HT1080 (cell line): ENCODE measurements around the gene ARMC12. TPM values are rescaled to one million over a fixed set of nuclear protein-coding genes. Genes with fewer than 3 reads are reported as not detected.
"Not testable (repeated sequence)": the region's sequence is repeated elsewhere in the genome, so short reads cannot be mapped to it uniquely, and the experiment has no call there.

Experiments
- DNase-seq: peaks from one replicate; pipeline ENCODE4 v3.0.0-alpha.2; 2015; ENCODE audit warnings: low read depth
- total RNA-seq: library from RNA; depleted of rRNA; stranded (reverse); fragments of >200 nt; shearing (Covaris generic); gene quantifications from 2 replicates; pipeline ENCODE4 v1.2.3, GENCODE V29; 2014

ARMC12 gene
- total RNA-seq, 1 experiment from 2014 or later = not detected

DNA sequence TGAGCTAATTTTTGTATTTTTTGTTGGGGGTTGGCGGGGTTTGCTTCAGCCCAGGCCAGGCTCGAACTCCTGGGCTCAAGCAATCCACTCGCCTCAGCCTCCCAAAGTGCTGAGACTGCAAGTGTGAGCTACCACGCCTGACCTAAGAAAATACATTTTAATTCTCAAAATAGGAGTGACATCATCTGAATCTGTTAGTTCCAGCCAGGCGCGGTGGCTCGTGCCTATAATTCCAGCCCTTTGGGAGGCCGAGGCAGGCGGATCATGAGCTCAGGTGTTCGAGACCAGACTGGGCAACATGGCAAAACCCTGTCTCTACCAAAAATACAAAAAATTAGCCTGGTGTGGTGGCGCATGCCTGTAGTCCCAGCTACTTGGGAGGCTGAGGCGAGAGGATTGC, 2.5 kb upstream of the ARMC12 start:
- not testable (repeated sequence) for DNase-seq

- DNase-seq = no peak
These were observed 1.4 kb upstream of the ARMC12 start for GRCh38 chr6:35735452-35735851.

DNA sequence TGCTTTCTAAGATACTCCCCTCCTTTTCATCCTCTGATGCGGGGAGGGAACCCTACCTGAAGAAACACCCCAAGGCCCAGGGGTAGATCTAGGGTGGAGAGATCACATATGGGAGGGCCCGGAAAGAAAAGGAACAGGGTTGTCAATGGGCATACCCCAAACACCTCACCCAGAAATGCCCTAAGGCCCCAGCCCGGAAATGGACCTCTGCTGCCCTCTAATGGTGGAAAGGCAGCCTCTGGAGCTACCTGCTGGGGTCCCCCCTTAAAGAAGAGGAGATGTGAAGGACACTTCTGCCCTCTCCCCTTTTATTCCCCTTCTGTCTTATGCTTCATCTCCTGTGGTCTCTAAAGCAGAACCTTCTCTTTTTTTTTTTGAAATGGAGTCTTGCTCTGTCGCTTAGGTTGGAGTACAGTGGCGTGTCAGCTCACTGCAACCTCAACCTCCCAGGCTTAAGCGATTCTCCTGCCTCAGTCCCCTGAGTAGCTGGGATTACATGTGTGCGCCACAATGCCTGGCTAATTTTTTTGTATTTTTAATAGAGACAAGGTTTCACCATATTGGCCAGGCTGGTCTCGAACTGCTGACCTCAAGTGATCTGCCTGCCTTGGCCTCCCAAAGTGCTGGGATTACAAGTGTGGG, 458 bp upstream of the ARMC12 start:
- peak; percentile 33 for DNase-seq

GRCh38 chr6:35737413-35738211, 780 bp downstream of the ARMC12 start:
- DNase-seq = peak; percentile 77

DNA sequence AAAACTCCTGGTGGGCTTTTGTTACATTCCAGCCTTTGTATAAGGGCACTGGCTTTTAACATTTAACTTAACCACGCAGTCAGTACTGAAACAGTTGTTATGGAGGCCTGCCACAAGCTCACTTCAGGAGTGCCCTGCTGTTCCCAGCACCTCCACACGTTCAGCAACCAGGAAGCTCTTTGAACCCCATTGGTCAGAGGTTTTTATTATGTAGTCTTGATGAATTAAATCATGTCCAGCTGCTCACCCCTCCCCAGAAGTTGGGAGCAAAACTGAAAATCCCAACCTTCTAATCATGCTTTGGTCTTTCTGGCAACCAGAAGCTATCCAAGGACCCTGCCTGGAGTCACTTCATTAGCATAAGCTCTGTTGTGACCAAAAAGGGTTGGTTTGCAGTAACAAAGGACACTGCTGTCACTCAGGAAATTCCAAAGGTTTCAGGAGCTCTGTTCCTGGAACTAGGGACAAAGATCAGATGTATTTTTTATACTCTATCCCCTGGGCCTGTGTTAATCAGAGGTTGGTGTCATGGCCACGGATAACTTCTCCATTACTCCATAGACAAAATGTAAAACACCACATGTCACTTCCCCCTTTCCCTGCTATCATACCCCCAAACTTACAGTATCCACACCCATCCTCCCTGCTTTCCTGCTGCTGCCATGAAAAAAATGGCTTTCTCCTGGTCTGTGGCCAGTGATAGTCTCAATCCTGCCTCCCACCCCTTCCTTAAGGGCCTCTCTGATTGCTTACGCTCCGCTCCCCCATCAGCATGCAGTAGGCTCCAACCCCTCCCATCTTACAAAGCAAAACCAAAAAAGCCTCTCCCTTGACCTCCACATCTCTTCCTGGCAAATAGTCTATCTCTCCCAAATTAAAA, 3.1 kb downstream of the ARMC12 start:
- no peak for DNase-seq

DNA sequence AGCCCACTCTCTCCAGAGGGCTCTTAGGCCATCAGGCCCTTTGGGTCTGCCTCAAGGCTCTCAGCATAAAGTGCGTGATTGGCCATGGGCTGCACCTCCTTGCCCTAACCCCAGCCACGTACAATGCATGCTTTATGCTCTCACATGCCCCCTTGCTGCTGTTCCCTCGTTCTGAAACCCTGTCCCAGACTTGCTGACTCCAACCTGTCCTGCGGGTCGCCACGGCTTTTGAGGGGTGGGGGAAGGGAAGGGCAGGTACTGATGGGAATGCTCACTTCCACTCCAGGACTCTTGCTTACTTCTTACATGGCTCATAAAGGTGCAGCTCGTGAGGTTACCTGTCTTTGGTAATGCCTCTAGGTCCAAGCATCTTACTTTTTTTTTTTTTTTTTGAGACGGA, 6.0 kb downstream of the ARMC12 start:
- no peak for DNase-seq

GRCh38 chr6:35745509-35745908, 8.7 kb downstream of the ARMC12 start:
- DNase-seq = no peak

DNA sequence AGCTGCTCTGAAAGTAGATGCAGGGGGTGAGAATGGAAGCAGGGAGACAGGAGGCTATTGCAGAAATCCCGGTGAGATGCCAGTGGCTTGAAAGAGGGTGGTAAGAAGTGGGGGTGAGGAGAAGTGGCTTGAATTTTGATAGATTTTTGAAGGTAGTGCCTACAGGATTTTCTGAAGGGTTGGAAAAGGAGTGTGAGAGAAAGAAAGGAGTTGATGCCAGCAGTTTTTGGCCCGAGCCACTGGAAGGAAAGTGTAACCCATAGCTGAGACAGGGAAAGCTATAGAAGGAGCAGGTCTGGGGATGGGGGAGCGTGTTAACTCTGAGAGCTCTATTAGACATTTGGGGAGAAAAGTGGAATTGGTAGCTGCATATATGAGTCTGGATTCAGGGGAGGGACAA, 9.7 kb downstream of the ARMC12 start:
- no peak for DNase-seq

- DNase-seq = no peak
These were observed 11.0 kb downstream of the ARMC12 start for GRCh38 chr6:35747877-35748276.

DNA sequence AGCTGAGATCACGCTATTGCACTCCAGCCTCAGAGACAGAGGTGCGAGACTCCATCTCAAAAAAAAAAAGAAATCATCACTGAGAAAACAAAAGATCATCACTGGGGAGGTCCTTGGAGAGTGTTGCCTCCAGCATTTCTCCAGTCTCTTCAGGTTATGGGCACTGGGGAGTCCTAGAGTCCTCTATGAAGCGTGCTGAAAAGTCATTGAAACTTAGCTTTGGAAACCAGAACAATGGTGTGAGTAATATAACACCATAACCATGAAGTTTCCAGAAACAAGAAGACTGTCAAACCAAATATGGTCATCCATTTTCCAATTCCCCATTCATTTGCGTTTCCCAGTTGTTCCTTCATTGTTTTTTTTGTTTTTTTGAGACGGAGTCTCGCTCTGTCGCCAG, 13.7 kb downstream of the ARMC12 start:
- DNase-seq = no peak

- no peak for DNase-seq
These were observed 14.8 kb downstream of the ARMC12 start for GRCh38 chr6:35751594-35751993.

- DNase-seq = no peak
These were observed 15.5 kb downstream of the ARMC12 start for GRCh38 chr6:35752330-35752729.

DNA sequence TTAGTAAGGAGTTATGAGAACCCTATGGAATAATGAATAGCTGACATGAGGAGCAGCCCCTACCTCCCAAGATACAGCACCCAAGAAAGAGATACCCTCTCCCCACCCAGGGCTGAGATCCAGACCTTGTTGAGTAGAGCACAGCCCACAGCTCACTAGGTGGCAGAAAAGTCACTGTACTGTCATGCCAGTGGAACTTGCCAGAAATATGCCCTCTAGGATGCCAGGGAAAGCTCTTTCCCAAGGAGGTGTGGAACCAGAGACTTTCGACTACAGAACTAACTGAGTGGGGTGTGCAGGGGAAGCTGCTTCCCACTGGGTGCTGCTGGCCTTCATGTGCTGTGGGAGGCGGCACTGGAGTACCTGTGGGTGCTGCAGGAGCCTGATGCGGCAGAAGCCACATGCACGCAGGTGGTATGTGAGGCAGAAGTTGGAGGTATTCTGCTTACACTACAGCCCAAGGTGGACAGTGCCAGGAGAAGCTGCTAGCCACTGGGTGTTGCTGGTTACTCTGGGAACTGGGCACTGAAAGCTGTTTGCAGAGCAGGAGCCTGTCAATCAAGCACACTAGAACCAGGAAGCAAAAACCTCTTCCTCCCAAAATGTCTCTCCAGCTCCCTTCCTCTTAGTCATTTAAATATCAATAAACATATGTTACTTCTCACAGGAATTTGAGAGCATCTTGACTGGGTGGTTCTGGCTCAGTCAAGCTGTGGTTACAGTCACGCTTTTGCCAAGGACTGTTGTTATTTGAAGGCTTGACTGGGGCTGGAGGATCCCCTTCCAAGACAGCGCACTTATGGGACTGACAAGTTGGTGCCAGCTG, 17.8 kb downstream of the ARMC12 start:
- DNase-seq = peak; percentile 38

GRCh38 chr6:35755278-35755924, 18.6 kb downstream of the ARMC12 start:
- DNase-seq = no peak

GRCh38 chr6:35757456-35758123, 20.8 kb downstream of the ARMC12 start:
- DNase-seq = peak; percentile 51

DNA sequence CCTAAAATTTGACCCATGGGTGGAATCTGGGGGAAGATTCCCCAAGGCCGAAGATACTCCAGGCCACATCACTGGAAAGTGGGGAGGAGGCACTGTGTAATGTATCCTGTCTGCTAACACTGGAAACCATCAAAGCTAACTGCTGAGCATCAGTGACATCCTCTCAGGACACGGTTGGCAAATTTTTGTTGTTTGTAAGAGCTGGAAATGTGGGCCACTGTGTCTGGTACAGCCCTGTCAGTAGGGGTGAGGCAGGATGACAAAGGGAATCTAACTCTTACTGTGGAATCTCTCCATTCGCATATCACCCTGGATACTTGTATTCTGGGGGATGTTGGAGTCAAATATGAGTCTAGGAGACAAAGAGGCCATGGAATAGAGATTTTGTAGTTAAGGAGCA, 22.6 kb downstream of the ARMC12 start:
- no peak for DNase-seq

GRCh38 chr6:35765739-35766138, 28.9 kb downstream of the ARMC12 start:
- no peak for DNase-seq

- no peak for DNase-seq
These were observed 32.4 kb downstream of the ARMC12 start for GRCh38 chr6:35769211-35769610.

- DNase-seq = no peak
These were observed 34.5 kb downstream of the ARMC12 start for GRCh38 chr6:35771343-35771627.

DNA sequence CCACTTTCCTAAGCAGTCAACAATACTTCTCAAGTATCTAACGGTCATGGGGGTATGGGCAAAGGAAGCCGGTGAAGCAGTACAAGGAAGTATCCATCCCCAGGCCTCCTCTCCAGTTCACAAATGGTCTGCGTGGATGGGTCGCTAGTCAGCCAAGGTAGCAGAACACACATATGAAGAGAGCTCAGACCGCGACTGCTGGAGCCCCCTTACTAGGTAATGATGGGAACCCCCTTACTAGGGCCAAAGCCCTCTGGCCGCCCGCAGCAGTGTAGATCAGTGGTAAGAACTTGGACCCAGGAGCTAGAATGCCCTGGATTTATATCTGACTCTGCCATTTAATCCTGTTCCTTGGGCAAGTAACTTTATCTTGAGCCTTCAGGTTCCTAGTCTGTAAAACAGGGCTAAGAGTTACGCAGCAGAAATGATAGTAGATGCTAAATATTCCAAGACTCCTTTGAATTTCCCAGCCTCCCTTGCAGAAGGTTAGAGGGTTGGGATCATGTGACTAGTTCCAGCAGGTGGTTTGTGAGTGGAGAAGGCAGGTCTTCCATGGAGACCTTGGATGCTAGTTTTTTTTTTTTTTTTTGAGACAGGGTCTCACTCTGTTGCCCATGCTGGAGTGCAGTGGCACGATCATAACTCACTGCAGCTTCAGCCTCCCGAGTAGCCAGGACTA, 37.4 kb downstream of the ARMC12 start:
- no peak for DNase-seq
